SK-N-SH (cell line): ENCODE data around the gene PF4V1. TPM values are rescaled to one million over a fixed set of nuclear protein-coding genes. Genes with fewer than 3 reads are reported as not detected.

Source experiments
- CTCF ChIA-PET: fragments of 300-600, 350-600 bp; formaldehyde crosslinking; extraction: SDS; loops from one replicate; lab custom pipeline; 2021; lab: Yijun Ruan, JAX
- POLR2A ChIA-PET: fragments of 350-600 bp; sonication (Branson Sonifier 250); formaldehyde crosslinking; extraction: SDS; loops from one replicate; lab custom pipeline; 2020; ENCODE audit warnings: antibody characterized with exemption, inconsistent platforms; lab: Yijun Ruan, JAX
- DNase-seq: peaks from one replicate; pipeline ENCODE4 v3.0.0; 2012
- H2AFZ ChIP-seq: fragments of 200-600 bp; sonication (generic); 2 replicates; pipeline ENCODE4 v1.8.1; 2016; ENCODE audit warnings: antibody characterized with exemption, mild to moderate bottlenecking, low read depth
- H3F3A ChIP-seq: fragments of 200-600 bp; sonication (generic); replicated peaks from 2 replicates; pipeline ENCODE3; 2016; ENCODE audit warnings: antibody characterized with exemption, mild to moderate bottlenecking; ENCODE audit not compliant: insufficient read depth
- H3K27ac ChIP-seq, 2 experiments: fragments of 200-500 bp in 1 of 2; fragments of 200-600 bp in 1 of 2; sonication (Bioruptor generic) in 1 of 2; sonication (generic), shearing (Covaris generic) in 1 of 2; 2 replicates each; pipeline versions ENCODE4 v1.5.1 to v1.6.1; 2014 to 2016; ENCODE audit warnings: low read depth in 2 of 2, inconsistent platforms in 1 of 2, low read length in 1 of 2, mild to moderate bottlenecking in 1 of 2, mixed read lengths in 1 of 2
- H3K27me3 ChIP-seq: fragments of 200-600 bp; sonication (generic), shearing (Covaris generic); 2 replicates; pipeline ENCODE4 v1.6.1; 2016; ENCODE audit warnings: mixed run types; ENCODE audit not compliant: insufficient read depth
- H3K36me3 ChIP-seq, 2 experiments: fragments of 200-500 bp in 1 of 2; fragments of 200-600 bp in 1 of 2; sonication (Bioruptor generic) in 1 of 2; sonication (generic) in 1 of 2; replicated peaks in 1 of 2; 2 replicates each; pipeline versions ENCODE3 to v1.5.1; 2014 to 2016; ENCODE audit warnings: low read length in 1 of 2, mild to moderate bottlenecking in 1 of 2; ENCODE audit not compliant: insufficient read depth in 2 of 2, control insufficient read depth in 1 of 2
- H3K4me1 ChIP-seq, 2 experiments: fragments of 200-500 bp in 1 of 2; fragments of 200-600 bp in 1 of 2; sonication (Bioruptor generic) in 1 of 2; sonication (generic), shearing (Covaris generic) in 1 of 2; 2 replicates each; pipeline versions ENCODE4 v1.5.1 to v1.6.1; 2014 to 2016; ENCODE audit warnings: low read depth in 1 of 2, low read length in 1 of 2, mixed run types in 1 of 2; ENCODE audit not compliant: insufficient read depth in 2 of 2, control insufficient read depth in 1 of 2
- H3K4me2 ChIP-seq: fragments of 200-600 bp; sonication (generic), shearing (Covaris generic); 2 replicates; pipeline ENCODE4 v1.6.1; 2017; ENCODE audit warnings: mixed run types
- H3K4me3 ChIP-seq, 2 experiments: fragments of 200-500 bp in 1 of 2; fragments of 200-600 bp in 1 of 2; sonication (Bioruptor generic) in 1 of 2; sonication (generic), shearing (Covaris generic) in 1 of 2; 2 replicates each; pipeline versions ENCODE4 v1.5.1 to v1.8.1; 2014 to 2016; ENCODE audit warnings: low read depth in 2 of 2, inconsistent platforms in 1 of 2, low read length in 1 of 2, mild to moderate bottlenecking in 1 of 2, mixed read lengths in 1 of 2, moderate library complexity in 1 of 2
- H3K79me2 ChIP-seq: fragments of 200-600 bp; sonication (generic); 2 replicates; pipeline ENCODE4 v1.8.1; 2017; ENCODE audit warnings: mild to moderate bottlenecking; ENCODE audit not compliant: insufficient read depth
- H3K9ac ChIP-seq: fragments of 200-600 bp; sonication (generic); 2 replicates; pipeline ENCODE4 v1.6.1; 2017; ENCODE audit warnings: mixed run types
- H3K9me2 ChIP-seq: fragments of 200-600 bp; sonication (generic); 2 replicates; pipeline ENCODE4 v1.6.1; 2017; ENCODE audit warnings: mixed run types
- H3K9me3 ChIP-seq: fragments of 200-600 bp; sonication (generic); 2 replicates; pipeline ENCODE4 v1.6.1; 2017; ENCODE audit warnings: mixed run types, mild to moderate bottlenecking, moderate library complexity
- H4K20me1 ChIP-seq: fragments of 200-600 bp; sonication (generic); 2 replicates; pipeline ENCODE4 v1.6.1; 2017; ENCODE audit warnings: mild to moderate bottlenecking, mixed run types; ENCODE audit not compliant: insufficient read depth
- ELF1 ChIP-seq: IDR thresholded peaks from 2 replicates; pipeline ENCODE4 v1.4.0; 2012
- EP300 ChIP-seq, 2 experiments: IDR thresholded peaks; 2 replicates each; pipeline versions ENCODE4 v1.4.0 to v1.6.1; 2012; ENCODE audit warnings: borderline replicate concordance in 1 of 2, low read depth in 1 of 2, low read length in 1 of 2
- FOSL2 ChIP-seq: IDR thresholded peaks from 2 replicates; pipeline ENCODE4 v1.4.0; 2012; ENCODE audit warnings: low read depth, mild to moderate bottlenecking, moderate library complexity, borderline replicate concordance
- GATA2 ChIP-seq: sonication (generic); formaldehyde crosslinking; IDR thresholded peaks from 2 replicates; pipeline ENCODE4 v1.5.0; 2020; ENCODE audit warnings: mild to moderate bottlenecking, missing genetic modification reagents
- WGBS: methylation state at CpG from one replicate; pipeline ENCODE4 v1.1.6; 2017; ENCODE audit warnings: low lambda C conversion rate; 5-methylcytosine and 5-hydroxymethylcytosine counted together
- polyA plus RNA-seq, 3 experiments: library from polyadenylated mRNA; depleted of rRNA; stranded (reverse); fragments of >200 nt; gene quantifications; 2 replicates each; pipeline ENCODE4 v1.2.3, GENCODE V29; 2012
- TF ChIP-seq, protein P1 (sequence below): IDR thresholded peaks from 2 replicates; pipeline ENCODE4 v1.4.0; 2012; ENCODE audit warnings: low read depth
- TF ChIP-seq, protein P2 (sequence below): fragments of 150-350 bp; IDR thresholded peaks from 2 replicates; pipeline ENCODE4 v1.6.1; 2016; ENCODE audit warnings: mild to moderate bottlenecking, low read depth, low read length
- TF ChIP-seq, protein P3 (sequence below): IDR thresholded peaks from 2 replicates; pipeline ENCODE4 v1.4.0; 2012; ENCODE audit warnings: low read depth, borderline replicate concordance
- TF ChIP-seq, protein P4 (sequence below): IDR thresholded peaks from 2 replicates; pipeline ENCODE4; 2012

PF4V1 gene
- polyA plus RNA-seq, 1 of the 3 experiments (the other 2 are of a cell fraction), result not detected

DNA sequence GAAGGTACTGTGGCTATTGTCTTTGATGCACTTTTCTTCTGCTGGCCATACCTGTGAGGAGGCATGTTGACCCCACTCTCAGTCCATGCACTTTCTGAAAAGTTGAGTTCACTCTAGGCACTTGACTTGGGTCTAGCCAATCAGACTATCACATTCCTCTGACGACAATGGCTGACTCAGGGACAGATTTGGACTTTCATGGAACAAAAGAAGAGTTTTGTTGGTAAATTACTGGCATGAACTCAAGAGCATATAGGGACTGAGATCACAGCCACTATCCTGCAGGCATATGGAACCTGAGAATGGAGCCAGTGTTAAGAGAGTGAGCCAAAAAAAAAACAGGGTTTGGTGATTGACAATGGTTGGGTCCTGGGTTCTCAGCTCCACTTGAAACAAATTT is 41.3 kb upstream of the PF4V1 start:
- DNase-seq, result no peak
- no peak overlapping the region for H3K9ac ChIP-seq
- no peak overlapping the region for H3K27ac ChIP-seq
- WGBS, result 0% methylated on average over 1 of the region's 1 CpG
- TF ChIP-seq GATA2 (CRISPR knock-in tag), result no peak
- TF ChIP-seq, protein P1, sequence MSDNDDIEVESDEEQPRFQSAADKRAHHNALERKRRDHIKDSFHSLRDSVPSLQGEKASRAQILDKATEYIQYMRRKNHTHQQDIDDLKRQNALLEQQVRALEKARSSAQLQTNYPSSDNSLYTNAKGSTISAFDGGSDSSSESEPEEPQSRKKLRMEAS, result no peak
- TF ChIP-seq, protein P2, sequence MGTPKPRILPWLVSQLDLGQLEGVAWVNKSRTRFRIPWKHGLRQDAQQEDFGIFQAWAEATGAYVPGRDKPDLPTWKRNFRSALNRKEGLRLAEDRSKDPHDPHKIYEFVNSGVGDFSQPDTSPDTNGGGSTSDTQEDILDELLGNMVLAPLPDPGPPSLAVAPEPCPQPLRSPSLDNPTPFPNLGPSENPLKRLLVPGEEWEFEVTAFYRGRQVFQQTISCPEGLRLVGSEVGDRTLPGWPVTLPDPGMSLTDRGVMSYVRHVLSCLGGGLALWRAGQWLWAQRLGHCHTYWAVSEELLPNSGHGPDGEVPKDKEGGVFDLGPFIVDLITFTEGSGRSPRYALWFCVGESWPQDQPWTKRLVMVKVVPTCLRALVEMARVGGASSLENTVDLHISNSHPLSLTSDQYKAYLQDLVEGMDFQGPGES, result no peak
- TF ChIP-seq, all 33 proteins: peak for 0
- no peaks in the 10 kb centered on the region for H3K27me3 ChIP-seq
- H3F3A ChIP-seq, result no peaks in the 10 kb centered on the region
- POLR2A ChIA-PET, result no interaction called here
- no peak overlapping the region for H2AFZ ChIP-seq
- H3K4me1 ChIP-seq, result no peaks in the 10 kb centered on the region
- no peak overlapping the region for H3K4me3 ChIP-seq
- H4K20me1 ChIP-seq, result no peaks in the 10 kb centered on the region
- no peaks in the 10 kb centered on the region for H3K36me3 ChIP-seq
- H3K4me2 ChIP-seq, result no peak overlapping the region
- H3K9me3 ChIP-seq, result no peaks in the 10 kb centered on the region
- H3K79me2 ChIP-seq, result no peaks in the 10 kb centered on the region
- H3K9me2 ChIP-seq, result no peaks in the 10 kb centered on the region
- CTCF ChIA-PET, result no interaction called here

DNA sequence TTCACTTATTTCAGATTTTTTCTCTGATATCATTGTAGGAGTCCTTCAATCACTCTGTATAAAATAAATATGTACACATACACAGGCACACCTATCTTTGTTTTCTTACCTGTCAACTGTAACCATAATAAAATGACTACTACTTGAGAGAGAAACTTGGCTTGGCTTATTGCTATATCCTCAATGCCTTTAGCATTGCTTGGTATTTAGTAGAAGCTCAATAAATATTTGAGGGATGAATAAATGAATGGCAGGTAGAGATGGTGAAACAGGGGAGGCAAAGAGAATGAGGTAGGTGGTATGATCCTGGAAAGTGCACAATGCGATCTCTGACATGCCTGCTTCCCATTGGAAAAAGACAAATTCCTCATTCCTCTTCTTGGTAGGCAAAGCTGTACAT is 38.4 kb upstream of the PF4V1 start:
- Histone ChIP-seq H3K4me2 (no peak overlapping the region), H3K9me3 (no peaks in the 10 kb centered on the region), H3K9me2 (no peaks in the 10 kb centered on the region)
- TF ChIP-seq, protein P2, result no peak
- TF ChIP-seq, protein P3, sequence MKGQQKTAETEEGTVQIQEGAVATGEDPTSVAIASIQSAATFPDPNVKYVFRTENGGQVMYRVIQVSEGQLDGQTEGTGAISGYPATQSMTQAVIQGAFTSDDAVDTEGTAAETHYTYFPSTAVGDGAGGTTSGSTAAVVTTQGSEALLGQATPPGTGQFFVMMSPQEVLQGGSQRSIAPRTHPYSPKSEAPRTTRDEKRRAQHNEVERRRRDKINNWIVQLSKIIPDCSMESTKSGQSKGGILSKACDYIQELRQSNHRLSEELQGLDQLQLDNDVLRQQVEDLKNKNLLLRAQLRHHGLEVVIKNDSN, result no peak
- no peak for TF ChIP-seq FOSL2
- TF ChIP-seq, protein P4, sequence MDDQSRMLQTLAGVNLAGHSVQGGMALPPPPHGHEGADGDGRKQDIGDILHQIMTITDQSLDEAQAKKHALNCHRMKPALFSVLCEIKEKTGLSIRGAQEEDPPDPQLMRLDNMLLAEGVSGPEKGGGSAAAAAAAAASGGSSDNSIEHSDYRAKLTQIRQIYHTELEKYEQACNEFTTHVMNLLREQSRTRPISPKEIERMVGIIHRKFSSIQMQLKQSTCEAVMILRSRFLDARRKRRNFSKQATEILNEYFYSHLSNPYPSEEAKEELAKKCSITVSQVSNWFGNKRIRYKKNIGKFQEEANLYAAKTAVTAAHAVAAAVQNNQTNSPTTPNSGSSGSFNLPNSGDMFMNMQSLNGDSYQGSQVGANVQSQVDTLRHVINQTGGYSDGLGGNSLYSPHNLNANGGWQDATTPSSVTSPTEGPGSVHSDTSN, result no peak
- TF ChIP-seq ELF1, result no peak
- no peak for TF ChIP-seq EP300 (IDR thresholded peaks at IDR 0.05; ENCODE audit: borderline replicate concordance in 1 of 2, low read depth in 1 of 2, low read length in 1 of 2)
- TF ChIP-seq, all 33 proteins: peak for 0
- POLR2A ChIA-PET, result no interaction called here
- no peaks in the 10 kb centered on the region for H3K79me2 ChIP-seq
- no peaks in the 10 kb centered on the region for H4K20me1 ChIP-seq
- no peaks in the 10 kb centered on the region for H3K36me3 ChIP-seq
- H2AFZ ChIP-seq, result no peak overlapping the region
- no peaks in the 10 kb centered on the region for H3K27me3 ChIP-seq
- no peak overlapping the region for H3K9ac ChIP-seq
- H3K4me3 ChIP-seq, result no peak overlapping the region
- CTCF ChIA-PET, result no interaction called here
- H3K27ac ChIP-seq, result no peak overlapping the region
- WGBS, result 13% methylated on average over 1 of the region's 1 CpG
- no peaks in the 10 kb centered on the region for H3F3A ChIP-seq
- DNase-seq, result no peak
- no peaks in the 10 kb centered on the region for H3K4me1 ChIP-seq
